H1 (cell line): ENCODE data around the gene NTN4. TPM values are rescaled to one million over a fixed set of nuclear protein-coding genes. Genes with fewer than 3 reads are reported as not detected.

Experiments used
- CTCF ChIP-seq, 3 experiments: IDR thresholded peaks; 1 replicate in 2 of 3; 2 replicates in 1 of 3; pipeline versions ENCODE4 v1.5.1 to v1.6.1; 2011; ENCODE audit warnings: low read length in 3 of 3, mild to moderate bottlenecking in 3 of 3, inconsistent platforms in 2 of 3, low read depth in 1 of 3, moderate library complexity in 1 of 3; ENCODE audit not compliant: insufficient read depth in 1 of 3; ENCODE audit errors: control extremely low read depth in 1 of 3
- E2F6 ChIP-seq: IDR thresholded peaks from 2 replicates; pipeline ENCODE4 v1.6.1; 2012; ENCODE audit warnings: inconsistent platforms
- JUND ChIP-seq: IDR thresholded peaks from 2 replicates; pipeline ENCODE4 v1.6.1; 2011; ENCODE audit warnings: mild to moderate bottlenecking, improper control_type of control experiment, low read length
- SP4 ChIP-seq: IDR thresholded peaks from 2 replicates; pipeline ENCODE4 v1.6.1; 2012; ENCODE audit warnings: low read length, inconsistent platforms
- TBP ChIP-seq: IDR thresholded peaks from 2 replicates; pipeline ENCODE4 v1.6.1; 2011; ENCODE audit warnings: low read depth, low read length, improper control_type of control experiment
- polyA plus RNA-seq, 7 experiments: library from polyadenylated mRNA; depleted of rRNA in 3 of 7; stranded (reverse) in 5 of 7; unstranded in 2 of 7; fragments of >200 nt in 5 of 7; fragments of 200-250 nt in 2 of 7; gene quantifications; 1 replicate in 5 of 7; 2 replicates in 1 of 7; 4 replicates in 1 of 7; pipeline versions ENCODE4 v1.2.1 to v1.2.3, GENCODE V29; 2011 to 2013; ENCODE audit warnings: missing spikeins in 2 of 7, mixed read lengths in 2 of 7
- total RNA-seq: library from RNA; stranded (reverse); fragmentation: NEBNext Ultra II Directional; extraction: Animal tissue kit (Norgen Biotek cat#: 25700); gene quantifications from 2 replicates; pipeline ENCODE4 v1.2.1, GENCODE V29; 2021

NTN4 gene
- total and polyA plus RNA-seq, 2 of the 8 experiments (the other 6 are each of a cell fraction or from before 2014, with no cell fraction given) = 0.74 to 1.3 TPM

- TF ChIP-seq CTCF (IDR thresholded peaks at IDR 0.05; ENCODE audit: control extremely low read depth in 1 of 3, insufficient read depth in 1 of 3, low read depth in 1 of 3, low read length in 3 of 3) (no peak), TBP (no peak), JUND (no peak), SP4 (no peak), E2F6 (no peak)
Measured at GRCh38 chr12:95731519-95731958, 59.0 kb downstream of the NTN4 start (continued).
